K562 (cell line): Measurements from ENCODE around the gene SPEF1. TPM values are rescaled to one million over a fixed set of nuclear protein-coding genes. Genes with fewer than 3 reads are reported as not detected.

Experiments
- ATAC-seq: fragments of 200-7000 bp; cut with Tn5 transposase; 3 replicates; pipeline ENCODE4 v1.9.1; 2020; ENCODE audit warnings: moderate library complexity
- BruUV-seq: library from RNA; stranded (reverse); fragments of 400-500 nt; replicated peaks from 2 replicates; lab custom pipeline; 2021; lab: Mats Ljungman, UMichigan
- CTCF ChIA-PET: fragments of 300-600 bp; formaldehyde crosslinking; extraction: SDS; loops from one replicate; lab custom pipeline; 2021; ENCODE audit warnings: low intra/inter-chr PET ratio; lab: Yijun Ruan, JAX
- POLR2A ChIA-PET: fragments of 300-600, 350-650 bp; sonication (Branson Sonifier 250); formaldehyde crosslinking; extraction: SDS; loops from one replicate; lab custom pipeline; 2021; ENCODE audit warnings: antibody characterized with exemption, inconsistent platforms; lab: Yijun Ruan, JAX
- DNase-seq, 4 experiments: peaks; one replicate each; pipeline versions ENCODE4 v3.0.0 to v3.0.0-alpha.2; 2011 to 2018; ENCODE audit warnings: low spot score in 3 of 4, mixed read lengths in 3 of 4; ENCODE audit errors: extremely low read depth in 1 of 4
- FAIRE-seq: peaks from 2 replicates; lab custom pipeline; 2011; peaks lifted over from hg19 to GRCh38; lab: Jason Lieb, UNC
- H2AFZ ChIP-seq: 2 replicates; pipeline ENCODE4 v1.6.0; 2011; ENCODE audit warnings: low read depth, low read length, control low read depth, inconsistent platforms
- H3K27ac ChIP-seq: fragments of 200-600 bp; 3 replicates; pipeline ENCODE4 v1.8.0; 2011; ENCODE audit warnings: low read depth, mild to moderate bottlenecking, control low read depth, inconsistent platforms, low read length, moderate library complexity, mixed read lengths; ENCODE audit errors: extremely low read depth
- H3K27me3 ChIP-seq, 2 experiments: fragments of 300-600 bp in 1 of 2; 2 replicates in 1 of 2; 3 replicates in 1 of 2; pipeline versions ENCODE4 v1.6.0 to v1.8.0; 2011; ENCODE audit warnings: inconsistent platforms in 2 of 2, low read length in 2 of 2, mild to moderate bottlenecking in 1 of 2, mixed read lengths in 1 of 2, moderate library complexity in 1 of 2; ENCODE audit not compliant: control insufficient read depth in 2 of 2, insufficient read depth in 2 of 2
- H3K36me3 ChIP-seq: fragments of 300-600 bp; 3 replicates; pipeline ENCODE4 v1.8.0; 2011; ENCODE audit warnings: mild to moderate bottlenecking, low read length, inconsistent platforms; ENCODE audit not compliant: control insufficient read depth, insufficient read depth
- H3K4me1 ChIP-seq, 2 experiments: fragments of 200-600 bp in 1 of 2; replicated peaks in 1 of 2; 2 replicates in 1 of 2; 3 replicates in 1 of 2; pipeline versions ENCODE4 v1.5.1 to v1.8.0; 2011; ENCODE audit warnings: inconsistent platforms in 2 of 2, low read length in 2 of 2, mild to moderate bottlenecking in 1 of 2, mixed read lengths in 1 of 2, moderate library complexity in 1 of 2; ENCODE audit not compliant: control insufficient read depth in 2 of 2, insufficient read depth in 2 of 2
- H3K4me2 ChIP-seq: 2 replicates; pipeline ENCODE4 v1.6.1; 2011; ENCODE audit warnings: low read length, control low read depth, inconsistent platforms, mixed read lengths; ENCODE audit not compliant: insufficient read depth
- H3K4me3 ChIP-seq: fragments of 200-600 bp; sonication (generic), shearing (Covaris generic); 2 replicates; pipeline ENCODE4 v1.5.1; 2016; ENCODE audit warnings: control low read depth, inconsistent platforms
- H3K79me2 ChIP-seq: fragments of 200-600 bp; 3 replicates; pipeline ENCODE4 v1.8.0; 2011; ENCODE audit warnings: low read length, inconsistent platforms; ENCODE audit not compliant: control insufficient read depth, insufficient read depth
- H3K9ac ChIP-seq, 2 experiments: 2 replicates each; pipeline versions ENCODE4 v1.6.0 to v1.6.1; 2011; ENCODE audit warnings: low read depth in 2 of 2, low read length in 2 of 2, control low read depth in 1 of 2, inconsistent platforms in 1 of 2, mild to moderate bottlenecking in 1 of 2, mixed read lengths in 1 of 2; ENCODE audit not compliant: insufficient read depth in 1 of 2
- H3K9me1 ChIP-seq: one replicate; pipeline ENCODE4 v1.6.0; 2011; ENCODE audit warnings: inconsistent platforms, mild to moderate bottlenecking, low read length, moderate library complexity; ENCODE audit not compliant: control insufficient read depth, insufficient read depth
- H3K9me3 ChIP-seq: replicated peaks from 2 replicates; pipeline ENCODE4 v1.5.1; 2011; ENCODE audit warnings: low read depth, low read length, inconsistent platforms; ENCODE audit not compliant: control insufficient read depth, insufficient read depth
- H4K20me1 ChIP-seq: replicated peaks from 2 replicates; pipeline ENCODE4 v1.6.1; 2011; ENCODE audit warnings: low read length, inconsistent platforms, mixed read lengths; ENCODE audit not compliant: control insufficient read depth, insufficient read depth
- BCOR ChIP-seq: fragments of 450-650 bp; IDR thresholded peaks from 2 replicates; pipeline ENCODE4 v1.6.1; 2016
- BHLHE40 ChIP-seq: IDR thresholded peaks from 2 replicates; pipeline ENCODE4 v1.6.1; 2011; ENCODE audit warnings: low read length, improper control_type of control experiment
- CEBPB ChIP-seq: fragments of 450-650 bp; IDR thresholded peaks from 2 replicates; pipeline ENCODE4 v1.6.1; 2016; ENCODE audit warnings: missing genetic modification characterization, missing compliant biosample characterization
- E2F4 ChIP-seq: sonication (generic); formaldehyde crosslinking; IDR thresholded peaks from 2 replicates; pipeline ENCODE4 v1.8.0; 2022; ENCODE audit warnings: mild to moderate bottlenecking, low read depth, missing genetic modification reagents
- PCBP2 ChIP-seq: fragments of 200-400 bp; formaldehyde crosslinking; IDR thresholded peaks from 2 replicates; pipeline ENCODE4 v1.6.1; 2018; ENCODE audit warnings: low read length, low read depth, mild to moderate bottlenecking, moderate library complexity; ENCODE audit not compliant: poor library complexity, severe bottlenecking
- RAD51 ChIP-seq: fragments of 450-650 bp; IDR thresholded peaks from 2 replicates; pipeline ENCODE4 v1.7.1; 2016; ENCODE audit warnings: low read depth, mild to moderate bottlenecking, borderline replicate concordance
- RBFOX2 ChIP-seq: fragments of 200-400 bp; formaldehyde crosslinking; IDR thresholded peaks from 2 replicates; pipeline ENCODE4 v1.6.1; 2017; ENCODE audit warnings: low read depth, mild to moderate bottlenecking, low read length, moderate library complexity
- TBP ChIP-seq: optimal IDR thresholded peaks from 2 replicates; pipeline ENCODE3; 2011; ENCODE audit warnings: low read depth, low read length, improper control_type of control experiment
- THRAP3 ChIP-seq: fragments of 450-650 bp; IDR thresholded peaks from 2 replicates; pipeline ENCODE4 v1.6.1; 2016; ENCODE audit warnings: mild to moderate bottlenecking, inconsistent platforms, borderline replicate concordance
- ZBTB33 ChIP-seq: sonication (generic); formaldehyde crosslinking; IDR thresholded peaks from 2 replicates; pipeline ENCODE4 v1.8.1; 2023; ENCODE audit warnings: mild to moderate bottlenecking, missing genetic modification reagents
- WGBS: fragments of 100-300 bp; shearing (Covaris generic); methylation state at CpG from one replicate; pipeline ENCODE4 v1.1.6; 2016; ENCODE audit warnings: low coverage, mixed read lengths; ENCODE audit not compliant: insufficient coverage; ENCODE audit errors: missing lambda C conversion rate; 5-methylcytosine and 5-hydroxymethylcytosine counted together
- in situ Hi-C: fragments of 300-500 bp; cut with MboI; formaldehyde crosslinking; loops from 4 replicates; pipeline ENCODE4 v1.15.0; 2018; ENCODE audit warnings: inconsistent platforms, mixed read lengths
- intact Hi-C: fragments of 100-400 bp; cut with micrococcal nuclease; formaldehyde crosslinking; loops from 2 replicates; pipeline ENCODE4 v1.14.2; 2022
- polyA plus RNA-seq, 8 experiments: library from polyadenylated mRNA; depleted of rRNA in 4 of 8; stranded (reverse) in 5 of 8; unstranded in 3 of 8; fragments of >200 nt; fragmentation: Nextera tagmentation in 2 of 8; fragmentation: Illumina TruSeq in 1 of 8; extraction: Ambion mirVana in 2 of 8; extraction: Trizol in 1 of 8; gene quantifications; 2 replicates each; pipeline versions ENCODE4 v1.2.1 to v1.2.3, GENCODE V29; 2011 to 2014; ENCODE audit warnings: inconsistent platforms in 1 of 8, missing spikeins in 1 of 8
- total RNA-seq, 7 experiments: library from RNA; depleted of rRNA in 6 of 7; stranded (reverse); fragments of >200 nt in 6 of 7; fragmentation: Illumina TruSeq in 2 of 7; extraction: Trizol in 2 of 7; gene quantifications; 2 replicates each; pipeline versions ENCODE4 v1.2.1 to v1.2.3, GENCODE V29; 2011 to 2021; ENCODE audit warnings: low replicate concordance in 1 of 7

Gene SPEF1
- total and polyA plus RNA-seq, 9 of the 15 experiments (the other 6 are each of a cell fraction or from before 2014, with no cell fraction given) = not detected

- no peak overlapping the region for H3K4me2 ChIP-seq
- in situ Hi-C loops (no loop called here), intact Hi-C loops (no loop called here)
- H3K9me1 ChIP-seq = no peaks in the 10 kb centered on the region
- no peaks in the 10 kb centered on the region for H3K27me3 ChIP-seq
- ChIA-PET CTCF (no interaction called here), POLR2A (interaction anchor here (0.5 to 0.6 kb wide), 2 partner anchors 78 to 363 kb away, joined by 3 read pairs; no protein-coding TSS in a partner anchor)
- H2AFZ ChIP-seq = peak overlapping the region; percentile 81
- DNase-seq (no peak), ATAC-seq (no peak), FAIRE-seq (no peak)
- H3K4me3 ChIP-seq = no peak overlapping the region
- TF ChIP-seq BCOR (no peak), THRAP3 (no peak), PCBP2 (no peak)
- H3K79me2 ChIP-seq = no peaks in the 10 kb centered on the region
- no peaks in the 10 kb centered on the region for H3K36me3 ChIP-seq
- no peaks in the 10 kb centered on the region for H4K20me1 ChIP-seq
- no peak overlapping the region for H3K9ac ChIP-seq
- H3K9me3 ChIP-seq = no peaks in the 10 kb centered on the region
- BruUV-seq = no TSS peak
- WGBS = 95% methylated on average over 4 of the region's 9 CpGs
- H3K4me1 ChIP-seq = peaks cover 6 to 12% of the 10 kb centered on the region in 2 experiments
- no peak overlapping the region for H3K27ac ChIP-seq
These were observed 31.0 kb upstream of the SPEF1 start for GRCh38 chr20:3812259-3812681.

GRCh38 chr20:3811467-3812258 is 30.4 kb upstream of the SPEF1 start:
- CTCF ChIA-PET = no interaction called here
- FAIRE-seq (no peak), ATAC-seq (peak; percentile 71), DNase-seq (peak in 3 of 4 experiments; percentile 34 to 46 (median 43))
- in situ Hi-C loops (no loop called here), intact Hi-C loops (no loop called here)
- H3K9me1 ChIP-seq = no peaks in the 10 kb centered on the region
- no TSS peak for BruUV-seq
- no peaks in the 10 kb centered on the region for H3K27me3 ChIP-seq
- no peak overlapping the region for H3K27ac ChIP-seq
- H3K9ac ChIP-seq = peak overlapping the region in 1 of 2 experiments; percentile 70; a peak in 2 of 4 replicates
- H3K36me3 ChIP-seq = no peaks in the 10 kb centered on the region
- no peaks in the 10 kb centered on the region for H3K9me3 ChIP-seq
- POLR2A ChIA-PET = no interaction called here
- H4K20me1 ChIP-seq = no peaks in the 10 kb centered on the region
- peak overlapping the region; percentile 81 for H2AFZ ChIP-seq
- peaks cover 6 to 12% of the 10 kb centered on the region in 2 experiments for H3K4me1 ChIP-seq
- no peak overlapping the region for H3K4me3 ChIP-seq
- H3K79me2 ChIP-seq = no peaks in the 10 kb centered on the region
- 28% methylated on average over 18 of the region's 20 CpGs for WGBS
- peak overlapping the region; percentile 7; the same call in 1 of the 2 replicates for H3K4me2 ChIP-seq
- TF ChIP-seq E2F4 (CRISPR knock-in tag) (0 out of 2 replicates have a peak, but pooled peaks have one; percentile 33), BHLHE40 (peak; percentile 82), TBP (no peak), ZBTB33 (CRISPR knock-in tag) (no peak), RBFOX2 (0 out of 2 replicates have a peak, but pooled peaks have one; percentile 18), RAD51 (0 out of 2 replicates have a peak, but pooled peaks have one; percentile 30), CEBPB (tag) (peak; percentile 95)
